ENCODE measurements around the gene CENPVL1. TPM values are rescaled to one million over a fixed set of nuclear protein-coding genes. Genes with fewer than 3 reads are reported as not detected.
"Not testable (repeated sequence)": the region's sequence is repeated elsewhere in the genome, so short reads cannot be mapped to it uniquely, and the experiment has no call there.

CENPVL1 gene
- total and polyA plus RNA-seq, 2 experiments from 2014 or later, result 2.9 to 5.2 TPM

DNA sequence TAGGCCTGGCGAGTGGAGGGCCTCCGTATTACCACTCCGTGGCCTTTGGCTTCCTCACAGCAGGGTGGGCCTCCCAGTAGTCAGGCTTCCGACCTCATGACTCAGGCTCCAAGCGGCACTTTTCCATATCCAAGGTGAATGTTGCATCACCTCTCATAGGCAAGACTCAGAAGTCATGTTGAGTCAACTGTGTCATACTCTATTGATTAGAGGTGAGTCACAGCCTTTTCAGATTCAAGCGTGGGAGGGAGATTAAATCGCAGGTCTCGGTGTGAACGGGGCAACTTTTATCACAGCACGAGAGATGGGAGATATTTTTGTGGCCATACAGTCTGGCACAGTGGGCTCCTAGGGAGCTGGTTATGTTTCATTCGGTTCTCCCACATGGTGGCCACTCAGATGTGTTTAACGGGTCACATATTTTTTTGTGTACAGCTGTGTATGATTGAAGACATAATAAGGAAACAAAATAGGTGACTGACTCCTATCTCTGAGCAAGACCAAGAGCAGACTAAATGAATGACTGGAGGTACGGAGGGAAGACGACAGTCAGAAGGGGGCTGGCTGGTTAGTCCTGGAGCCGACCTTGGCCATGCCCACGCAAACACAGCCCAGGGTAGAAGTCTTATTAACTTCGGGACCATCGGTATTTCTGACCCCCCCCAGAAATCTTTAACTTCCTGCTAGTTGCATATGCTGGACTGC, 2.8 kb downstream of the CENPVL1 start:
- not testable (repeated sequence) for ATAC-seq; H3K27ac ChIP-seq (ENCODE audit: low read depth); H3F3A ChIP-seq (replicated peaks; ENCODE audit: low read depth); H3K9me3 Mint-ChIP-seq; H3K9me2 ChIP-seq (ENCODE audit: insufficient read depth); DNase-seq (ENCODE audit: low spot score); H4K20me1 ChIP-seq (replicated peaks; ENCODE audit: insufficient read depth); H2AFZ ChIP-seq; H3K4me1 ChIP-seq (ENCODE audit: insufficient read depth); H3K27me3 Mint-ChIP-seq (ENCODE audit: insufficient read depth, low read depth, poor library complexity); H3K4me3 Mint-ChIP-seq; H3K4me2 ChIP-seq; H3K4me1 Mint-ChIP-seq; H3K27ac Mint-ChIP-seq; H3K27me3 ChIP-seq (ENCODE audit: insufficient read depth); H3K36me3 ChIP-seq (ENCODE audit: insufficient read depth); H3K36me3 Mint-ChIP-seq (ENCODE audit: low read depth); H3K4me3 ChIP-seq; H3K79me2 ChIP-seq (replicated peaks; ENCODE audit: insufficient read depth)

DNA sequence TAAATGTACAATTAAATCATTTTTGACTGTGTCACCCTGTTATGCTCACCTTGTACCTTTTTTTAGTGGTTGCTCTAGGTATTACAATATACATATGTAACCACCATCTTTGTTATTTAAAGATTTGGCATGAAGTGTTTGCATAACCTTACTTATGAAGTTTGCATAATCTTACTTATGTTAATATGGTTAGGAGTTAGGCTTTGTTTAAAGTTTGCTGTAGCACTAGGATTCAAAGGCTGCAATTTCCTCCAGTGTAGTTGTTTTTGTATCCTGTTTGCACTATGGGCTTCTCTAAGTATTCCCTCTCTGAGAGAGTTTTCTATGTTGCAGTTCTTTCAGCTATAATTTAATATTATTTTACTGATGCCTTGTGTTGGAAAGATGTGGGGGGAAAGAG, 17.9 kb downstream of the CENPVL1 start:
- peak; percentile 41; the same call in 1 of the 3 replicates for ATAC-seq
- H3K4me2 ChIP-seq, result peak overlapping the region; percentile 71

DNA sequence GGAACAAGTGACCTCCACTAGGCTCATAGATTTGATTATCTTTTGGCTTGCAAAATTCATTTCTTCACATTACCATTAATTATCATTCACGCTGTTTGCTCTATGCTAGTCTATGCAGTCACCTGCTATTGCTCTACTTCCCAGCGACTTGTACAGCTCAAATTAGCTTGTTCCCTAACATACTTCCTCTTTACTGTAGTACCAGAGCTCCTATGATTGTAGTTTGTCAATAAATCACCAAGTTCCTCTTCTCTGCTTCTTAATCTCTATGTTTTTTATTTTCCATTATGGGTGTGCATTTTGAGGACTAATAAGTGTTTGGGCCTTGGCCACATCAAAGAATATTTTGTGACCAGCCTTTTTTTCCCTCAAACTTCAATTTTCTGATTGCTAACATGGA, 26.8 kb downstream of the CENPVL1 start:
- Histone ChIP-seq H4K20me1 (replicated peaks; ENCODE audit: insufficient read depth) (no peaks in the 10 kb centered on the region), H3F3A (replicated peaks; ENCODE audit: low read depth) (no peaks in the 10 kb centered on the region), H3K27me3 (ENCODE audit: insufficient read depth) (no peaks in the 10 kb centered on the region), H3K4me3 (no peak overlapping the region), H3K27ac (ENCODE audit: low read depth) (no peak overlapping the region), H3K36me3 (ENCODE audit: insufficient read depth) (no peaks in the 10 kb centered on the region), H3K79me2 (replicated peaks; ENCODE audit: insufficient read depth) (no peaks in the 10 kb centered on the region), H3K4me1 (ENCODE audit: insufficient read depth) (no peaks in the 10 kb centered on the region; the same call in 1 of the 2 replicates), H3K4me2 (no peak overlapping the region), H3K9me2 (ENCODE audit: insufficient read depth) (no peaks in the 10 kb centered on the region), H2AFZ (no peak overlapping the region)
- Mint-ChIP-seq H3K4me3 (no peak overlapping the region), H3K4me1 (no peaks in the 10 kb centered on the region; the same call in 2 of the 3 replicates), H3K9me3 (no peaks in the 10 kb centered on the region), H3K27ac (no peak overlapping the region), H3K36me3 (ENCODE audit: low read depth) (no peaks in the 10 kb centered on the region), H3K27me3 (ENCODE audit: insufficient read depth, low read depth, poor library complexity) (no peaks in the 10 kb centered on the region)
- DNase-seq (ENCODE audit: low spot score), result no peak
- ATAC-seq, result no peak
- TF ChIP-seq CREB1 (CRISPR knock-in tag; IDR thresholded peaks at IDR 0.05; ENCODE audit: low read depth), result no peak
- TF ChIP-seq EZH2phosphoT487 (IDR thresholded peaks at IDR 0.05; ENCODE audit: unreplicated experiment), result no peak
- TF ChIP-seq, protein P1, sequence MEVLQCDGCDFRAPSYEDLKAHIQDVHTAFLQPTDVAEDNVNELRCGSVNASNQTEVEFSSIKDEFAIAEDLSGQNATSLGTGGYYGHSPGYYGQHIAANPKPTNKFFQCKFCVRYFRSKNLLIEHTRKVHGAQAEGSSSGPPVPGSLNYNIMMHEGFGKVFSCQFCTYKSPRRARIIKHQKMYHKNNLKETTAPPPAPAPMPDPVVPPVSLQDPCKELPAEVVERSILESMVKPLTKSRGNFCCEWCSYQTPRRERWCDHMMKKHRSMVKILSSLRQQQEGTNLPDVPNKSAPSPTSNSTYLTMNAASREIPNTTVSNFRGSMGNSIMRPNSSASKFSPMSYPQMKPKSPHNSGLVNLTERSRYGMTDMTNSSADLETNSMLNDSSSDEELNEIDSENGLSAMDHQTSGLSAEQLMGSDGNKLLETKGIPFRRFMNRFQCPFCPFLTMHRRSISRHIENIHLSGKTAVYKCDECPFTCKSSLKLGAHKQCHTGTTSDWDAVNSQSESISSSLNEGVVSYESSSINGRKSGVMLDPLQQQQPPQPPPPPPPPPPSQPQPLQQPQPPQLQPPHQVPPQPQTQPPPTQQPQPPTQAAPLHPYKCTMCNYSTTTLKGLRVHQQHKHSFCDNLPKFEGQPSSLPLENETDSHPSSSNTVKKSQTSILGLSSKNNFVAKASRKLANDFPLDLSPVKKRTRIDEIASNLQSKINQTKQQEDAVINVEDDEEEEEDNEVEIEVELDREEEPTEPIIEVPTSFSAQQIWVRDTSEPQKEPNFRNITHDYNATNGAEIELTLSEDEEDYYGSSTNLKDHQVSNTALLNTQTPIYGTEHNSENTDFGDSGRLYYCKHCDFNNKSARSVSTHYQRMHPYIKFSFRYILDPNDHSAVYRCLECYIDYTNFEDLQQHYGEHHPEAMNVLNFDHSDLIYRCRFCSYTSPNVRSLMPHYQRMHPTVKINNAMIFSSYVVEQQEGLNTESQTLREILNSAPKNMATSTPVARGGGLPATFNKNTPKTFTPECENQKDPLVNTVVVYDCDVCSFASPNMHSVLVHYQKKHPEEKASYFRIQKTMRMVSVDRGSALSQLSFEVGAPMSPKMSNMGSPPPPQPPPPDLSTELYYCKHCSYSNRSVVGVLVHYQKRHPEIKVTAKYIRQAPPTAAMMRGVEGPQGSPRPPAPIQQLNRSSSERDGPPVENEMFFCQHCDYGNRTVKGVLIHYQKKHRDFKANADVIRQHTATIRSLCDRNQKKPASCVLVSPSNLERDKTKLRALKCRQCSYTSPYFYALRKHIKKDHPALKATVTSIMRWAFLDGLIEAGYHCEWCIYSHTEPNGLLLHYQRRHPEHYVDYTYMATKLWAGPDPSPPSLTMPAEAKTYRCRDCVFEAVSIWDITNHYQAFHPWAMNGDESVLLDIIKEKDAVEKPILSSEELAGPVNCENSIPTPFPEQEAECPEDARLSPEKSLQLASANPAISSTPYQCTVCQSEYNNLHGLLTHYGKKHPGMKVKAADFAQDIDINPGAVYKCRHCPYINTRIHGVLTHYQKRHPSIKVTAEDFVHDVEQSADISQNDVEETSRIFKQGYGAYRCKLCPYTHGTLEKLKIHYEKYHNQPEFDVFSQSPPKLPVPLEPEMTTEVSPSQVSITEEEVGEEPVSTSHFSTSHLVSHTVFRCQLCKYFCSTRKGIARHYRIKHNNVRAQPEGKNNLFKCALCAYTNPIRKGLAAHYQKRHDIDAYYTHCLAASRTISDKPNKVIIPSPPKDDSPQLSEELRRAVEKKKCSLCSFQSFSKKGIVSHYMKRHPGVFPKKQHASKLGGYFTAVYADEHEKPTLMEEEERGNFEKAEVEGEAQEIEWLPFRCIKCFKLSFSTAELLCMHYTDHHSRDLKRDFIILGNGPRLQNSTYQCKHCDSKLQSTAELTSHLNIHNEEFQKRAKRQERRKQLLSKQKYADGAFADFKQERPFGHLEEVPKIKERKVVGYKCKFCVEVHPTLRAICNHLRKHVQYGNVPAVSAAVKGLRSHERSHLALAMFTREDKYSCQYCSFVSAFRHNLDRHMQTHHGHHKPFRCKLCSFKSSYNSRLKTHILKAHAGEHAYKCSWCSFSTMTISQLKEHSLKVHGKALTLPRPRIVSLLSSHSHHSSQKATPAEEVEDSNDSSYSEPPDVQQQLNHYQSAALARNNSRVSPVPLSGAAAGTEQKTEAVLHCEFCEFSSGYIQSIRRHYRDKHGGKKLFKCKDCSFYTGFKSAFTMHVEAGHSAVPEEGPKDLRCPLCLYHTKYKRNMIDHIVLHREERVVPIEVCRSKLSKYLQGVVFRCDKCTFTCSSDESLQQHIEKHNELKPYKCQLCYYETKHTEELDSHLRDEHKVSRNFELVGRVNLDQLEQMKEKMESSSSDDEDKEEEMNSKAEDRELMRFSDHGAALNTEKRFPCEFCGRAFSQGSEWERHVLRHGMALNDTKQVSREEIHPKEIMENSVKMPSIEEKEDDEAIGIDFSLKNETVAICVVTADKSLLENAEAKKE (CRISPR knock-in tag; IDR thresholded peaks at IDR 0.05), result no peak
- TF ChIP-seq, protein P2, sequence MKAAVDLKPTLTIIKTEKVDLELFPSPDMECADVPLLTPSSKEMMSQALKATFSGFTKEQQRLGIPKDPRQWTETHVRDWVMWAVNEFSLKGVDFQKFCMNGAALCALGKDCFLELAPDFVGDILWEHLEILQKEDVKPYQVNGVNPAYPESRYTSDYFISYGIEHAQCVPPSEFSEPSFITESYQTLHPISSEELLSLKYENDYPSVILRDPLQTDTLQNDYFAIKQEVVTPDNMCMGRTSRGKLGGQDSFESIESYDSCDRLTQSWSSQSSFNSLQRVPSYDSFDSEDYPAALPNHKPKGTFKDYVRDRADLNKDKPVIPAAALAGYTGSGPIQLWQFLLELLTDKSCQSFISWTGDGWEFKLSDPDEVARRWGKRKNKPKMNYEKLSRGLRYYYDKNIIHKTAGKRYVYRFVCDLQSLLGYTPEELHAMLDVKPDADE (IDR thresholded peaks at IDR 0.05), result no peak
- TF ChIP-seq EZH2 (IDR thresholded peaks at IDR 0.05; ENCODE audit: low read depth, unreplicated experiment), result no peak
- no peak for TF ChIP-seq ZNF114 (CRISPR knock-in tag; IDR thresholded peaks at IDR 0.05)

More for the DNA sequence above, 17.9 kb downstream of the CENPVL1 start:
- H4K20me1 ChIP-seq (replicated peaks; ENCODE audit: insufficient read depth), result no peaks in the 10 kb centered on the region
- H2AFZ ChIP-seq, result no peak overlapping the region
- no peaks in the 10 kb centered on the region for H3K79me2 ChIP-seq (replicated peaks; ENCODE audit: insufficient read depth)
- H3K36me3 ChIP-seq (ENCODE audit: insufficient read depth), result no peaks in the 10 kb centered on the region
- H3K27me3 ChIP-seq (ENCODE audit: insufficient read depth), result peaks cover 36% of the 10 kb centered on the region
- H3F3A ChIP-seq (replicated peaks; ENCODE audit: low read depth), result no peaks in the 10 kb centered on the region
- H3K27ac ChIP-seq (ENCODE audit: low read depth), result no peak overlapping the region; the same call in 1 of the 2 replicates
- peaks cover 12% of the 10 kb centered on the region for H3K4me1 Mint-ChIP-seq
- TF ChIP-seq ZNF114 (CRISPR knock-in tag; IDR thresholded peaks at IDR 0.05) (no peak), POLR2AphosphoS5 (IDR thresholded peaks at IDR 0.05; ENCODE audit: low read depth) (no peak), NANOG (IDR thresholded peaks at IDR 0.05; ENCODE audit: borderline replicate concordance) (peak; percentile 61; the same call in 1 of the 2 replicates)
- 0 out of 2 replicates have a peak overlapping the region, but pooled peaks have one; percentile 0 for H3K4me3 ChIP-seq
- DNase-seq (ENCODE audit: low spot score), result no peak
- peaks cover 7% of the 10 kb centered on the region; the same call in 1 of the 2 replicates for H3K4me1 ChIP-seq (ENCODE audit: insufficient read depth)
- H3K9me3 Mint-ChIP-seq, result no peaks in the 10 kb centered on the region
- H3K36me3 Mint-ChIP-seq (ENCODE audit: low read depth), result no peaks in the 10 kb centered on the region
- peak overlapping the region; percentile 33; the same call in 1 of the 3 replicates for H3K4me3 Mint-ChIP-seq
- H3K9me2 ChIP-seq (ENCODE audit: insufficient read depth), result no peaks in the 10 kb centered on the region
- no peak overlapping the region for H3K27ac Mint-ChIP-seq
- peaks cover 20% of the 10 kb centered on the region for H3K27me3 Mint-ChIP-seq (ENCODE audit: insufficient read depth, low read depth, poor library complexity)

Measured in GM23338 (cell line).